ENCODE data around the gene LSM7.
"Not testable (repeated sequence)": the region's sequence is repeated elsewhere in the genome, so short reads cannot be mapped to it uniquely, and the experiment has no call there.

The LSM7 gene

GRCh38 chr19:2296141-2296540, 32.2 kb downstream of the LSM7 start:
- DNase-seq, result no peak

DNA sequence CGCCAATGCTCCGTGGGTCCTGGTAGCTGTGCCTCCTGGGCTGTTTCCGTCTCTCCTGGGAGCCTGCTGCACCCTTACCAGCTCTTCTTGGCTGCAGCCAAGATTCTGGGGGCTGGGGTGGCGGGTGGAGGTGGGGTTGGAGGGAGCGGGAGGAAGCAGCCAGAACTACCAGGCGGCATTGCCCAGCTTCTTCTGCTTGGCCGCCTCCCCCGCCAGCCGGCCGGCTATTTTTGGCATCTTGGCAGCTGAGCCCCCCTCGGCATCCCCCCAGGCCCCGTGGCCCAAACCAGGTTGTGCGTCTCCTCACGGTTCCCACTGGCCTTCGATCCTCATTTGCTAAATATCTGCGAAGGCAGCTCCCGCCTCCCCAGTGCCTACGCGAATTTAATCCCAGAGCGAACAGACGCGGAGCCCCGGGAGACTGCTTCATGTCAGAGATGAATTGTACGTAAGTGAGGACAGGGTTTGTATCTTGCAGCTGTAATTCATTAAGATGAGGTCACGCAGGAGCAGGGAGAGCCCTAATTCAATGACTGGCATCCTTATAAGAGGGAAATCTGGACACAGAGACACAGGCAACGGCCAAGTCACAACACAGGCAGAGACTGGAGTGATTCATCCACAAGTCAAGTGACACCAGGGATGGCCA, 33.6 kb downstream of the LSM7 start:
- DNase-seq, result peak; percentile 39

GRCh38 chr19:2291185-2291751, 37.1 kb downstream of the LSM7 start:
- no peak for DNase-seq

DNA sequence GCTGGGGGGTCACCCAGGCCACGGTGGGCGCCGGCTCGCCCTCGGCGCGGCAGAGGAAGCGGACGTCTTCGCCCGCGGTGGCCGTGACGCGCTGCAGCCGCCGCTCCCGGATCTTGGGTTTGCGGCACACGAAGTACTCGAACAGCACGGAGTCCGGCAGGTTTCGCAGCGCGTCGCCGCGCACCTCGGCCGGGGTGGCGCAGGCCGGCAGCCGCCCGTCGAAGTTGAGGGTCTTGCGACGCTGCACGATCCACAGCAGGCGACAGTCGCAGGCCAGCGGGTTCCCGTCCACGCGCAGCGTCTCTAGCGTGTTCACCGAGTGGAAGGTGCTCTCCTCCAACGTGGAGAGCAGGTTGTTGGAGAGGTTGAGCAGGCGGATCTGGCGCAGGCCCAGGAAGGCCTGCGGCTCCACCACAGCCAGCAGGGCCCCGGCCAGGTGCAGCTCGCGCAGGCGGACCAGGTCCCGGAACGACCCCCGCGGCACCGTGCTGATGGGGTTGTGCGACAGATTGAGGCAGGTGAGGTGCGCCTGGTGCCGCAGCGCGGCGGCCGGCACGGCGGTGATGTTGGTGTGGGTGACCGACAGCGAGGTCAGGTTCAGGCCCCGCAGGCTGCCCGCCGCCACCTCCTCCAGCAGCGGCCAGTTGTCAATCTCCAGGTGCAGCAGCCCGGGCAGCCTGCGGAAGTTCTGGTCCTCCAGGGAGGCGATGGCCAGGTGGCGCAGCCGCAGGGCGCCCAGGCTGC, 37.8 kb downstream of the LSM7 start:
- DNase-seq, result no peak

- peak; percentile 28 for DNase-seq
Observed at GRCh38 chr19:2289714-2290435, 38.5 kb downstream of the LSM7 start.

- DNase-seq, result no peak
Observed at GRCh38 chr19:2288818-2289713, 39.3 kb downstream of the LSM7 start.

- no peak for DNase-seq
Observed at GRCh38 chr19:2288338-2288817, 40.0 kb downstream of the LSM7 start.

GRCh38 chr19:2287585-2288337, 40.6 kb downstream of the LSM7 start:
- no peak for DNase-seq

DNA sequence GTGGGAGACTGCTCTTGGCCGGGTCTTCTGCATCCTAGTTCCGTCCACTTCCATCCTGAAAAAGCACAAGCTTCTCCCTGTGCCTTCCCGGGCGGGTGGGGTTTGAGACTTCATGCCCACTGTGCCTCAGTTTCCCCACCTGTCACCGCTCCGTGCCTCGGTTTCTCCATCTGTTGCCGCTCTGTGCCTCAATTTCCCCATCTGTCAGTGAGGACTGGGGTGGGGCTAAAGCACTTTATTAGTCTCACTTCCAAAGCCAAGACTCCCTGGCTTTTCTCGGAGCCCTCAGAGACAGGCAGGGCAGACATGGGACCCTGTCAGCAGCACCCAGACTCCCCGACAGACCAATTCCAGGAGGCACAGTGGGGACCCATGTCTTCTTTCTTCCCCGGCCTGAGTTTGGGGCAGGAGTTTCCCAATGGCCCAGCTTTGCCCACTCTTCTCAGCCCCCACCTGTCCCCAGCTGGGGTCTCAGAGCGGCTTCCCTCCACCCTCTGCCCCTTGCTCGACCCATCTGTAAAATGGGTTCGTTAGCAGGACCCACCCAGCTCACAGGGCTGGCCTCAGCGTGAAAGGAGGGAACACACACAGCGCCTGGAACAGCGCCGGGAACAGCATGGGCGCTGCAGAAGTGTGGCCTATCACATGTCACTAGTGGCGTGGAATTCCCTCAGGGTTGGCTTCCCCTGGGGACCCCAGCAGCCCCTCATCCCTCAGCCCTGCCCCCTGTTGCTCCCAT, 41.8 kb downstream of the LSM7 start:
- DNase-seq, result no peak

GRCh38 chr19:2283835-2284507, 44.4 kb downstream of the LSM7 start:
- no peak for DNase-seq

DNA sequence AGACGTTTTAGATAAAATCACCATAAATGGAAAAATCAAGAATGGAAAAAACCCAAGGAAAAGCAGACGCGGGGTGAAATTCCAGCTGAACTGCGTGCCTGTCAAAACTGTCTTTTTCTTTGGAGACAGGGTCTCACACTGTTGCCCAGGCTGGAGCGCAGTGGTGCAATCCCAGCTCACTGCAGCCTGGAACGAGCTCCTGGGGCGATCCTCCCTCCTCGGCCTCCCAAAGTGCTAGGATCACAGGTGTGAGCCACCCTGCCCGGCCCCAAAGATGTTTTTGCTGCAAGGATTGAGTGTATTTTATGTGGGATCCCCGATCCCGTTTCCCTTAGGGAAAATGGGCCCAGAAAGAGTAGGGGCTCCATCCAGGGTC, 45.5 kb downstream of the LSM7 start:
- DNase-seq, result no peak

GRCh38 chr19:2282062-2282861, 46.1 kb downstream of the LSM7 start, which contains the start of gene PEAK3:
PEAK3 (minus strand) TSS chr19:2282175; CDS start chr19:2280931, 1,244 bp downstream.
- peak; percentile 29 for DNase-seq

- DNase-seq, result not testable (repeated sequence)
Observed at GRCh38 chr19:2281265-2282061, 46.9 kb downstream of the LSM7 start.

- no peak for DNase-seq
Observed at GRCh38 chr19:2280633-2281264, 47.6 kb downstream of the LSM7 start.

DNA sequence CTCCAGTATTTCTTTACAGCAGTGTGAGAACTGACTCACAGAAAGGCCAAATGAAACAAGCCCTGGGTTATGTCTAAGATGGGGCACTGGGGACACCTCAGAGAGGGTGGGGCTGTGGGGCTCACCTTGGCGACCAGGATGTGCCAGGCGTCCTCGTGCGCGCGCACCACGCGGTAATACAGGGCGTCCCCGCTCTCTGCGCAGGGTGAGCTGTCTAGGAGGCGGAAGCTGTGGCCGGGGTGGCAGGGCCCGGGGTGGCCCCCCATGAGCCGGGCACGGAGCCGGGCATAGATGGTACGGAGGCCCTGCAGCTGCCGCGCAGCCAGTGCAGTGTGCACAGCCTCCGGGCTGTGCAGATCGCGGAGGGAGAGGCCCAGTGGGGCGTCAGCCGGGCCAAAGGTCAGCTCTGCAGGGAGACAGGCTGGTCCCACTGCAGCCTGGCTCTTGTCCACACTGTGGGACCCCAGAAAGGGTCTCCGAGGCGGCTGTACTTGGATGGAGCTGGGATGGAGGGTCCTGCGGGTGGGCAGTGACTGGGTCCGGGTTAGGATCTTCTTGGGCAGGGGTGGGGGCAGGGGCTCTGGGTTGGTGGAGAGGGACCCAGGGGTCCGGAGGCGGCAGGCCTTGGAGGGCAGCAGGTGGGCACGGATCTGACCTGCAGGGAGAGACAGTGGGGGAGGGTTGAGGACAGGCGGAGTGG, 49.8 kb downstream of the LSM7 start:
- no peak for DNase-seq

DNA sequence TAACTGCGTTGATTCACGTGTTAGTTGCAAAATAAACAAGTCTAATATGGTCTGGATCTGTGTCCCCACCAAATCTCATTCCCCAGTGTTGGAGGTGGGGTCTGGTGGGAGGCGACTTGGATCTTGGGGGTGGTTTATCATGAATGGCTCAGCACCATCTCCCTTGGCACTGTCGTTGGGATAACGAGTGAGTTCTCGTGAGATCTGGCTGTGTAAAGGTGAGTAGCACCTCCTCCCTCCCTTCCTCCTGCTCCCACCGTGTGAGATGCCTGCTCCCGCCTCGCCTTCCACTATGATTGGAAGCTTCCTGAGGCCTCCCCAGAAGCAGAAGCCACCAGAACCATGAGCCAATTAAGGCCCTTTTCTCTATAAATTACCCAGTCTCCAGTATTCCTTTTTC, 51.2 kb downstream of the LSM7 start:
- DNase-seq, result no peak

GRCh38 chr19:2276429-2276986, 51.9 kb downstream of the LSM7 start:
- no peak for DNase-seq
